ENCODE measurements around the gene CDC42BPG.

DNA sequence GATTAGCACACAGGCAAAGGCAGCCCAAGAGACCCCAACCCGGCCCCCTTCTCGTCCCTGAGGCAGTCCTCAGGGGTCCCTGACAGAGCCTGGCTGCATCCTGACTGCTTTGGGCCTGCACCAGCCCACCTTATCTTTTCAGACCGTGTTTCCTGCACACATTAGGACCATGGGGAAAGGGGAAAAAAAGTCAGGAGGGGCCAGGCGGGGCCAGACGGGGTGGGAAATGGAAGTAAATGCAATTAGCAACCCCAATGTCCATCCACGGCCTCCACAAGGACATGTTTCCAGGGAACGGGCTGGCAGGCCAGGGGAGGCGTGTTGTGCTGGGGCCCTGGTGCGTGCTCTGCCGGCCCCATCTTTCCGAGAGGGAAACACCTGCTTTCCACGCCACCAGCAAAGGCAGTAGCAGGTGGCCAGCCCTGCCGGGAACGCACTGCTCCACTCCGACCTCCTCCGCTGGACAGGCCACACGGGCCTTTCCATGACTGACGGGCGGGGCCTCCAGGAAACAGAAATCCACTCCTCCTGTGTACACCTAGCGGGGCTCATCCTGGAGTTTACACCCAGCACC lies 26.5 kb upstream of the CDC42BPG start:
- TF ChIP-seq CTCF (IDR thresholded peaks at IDR 0.05), result no peak
- no peak for TF ChIP-seq REST (IDR thresholded peaks at IDR 0.05; ENCODE audit: insufficient read depth in 1 of 2, low read depth in 2 of 2, low read length in 1 of 2)
- TF ChIP-seq SIN3A (IDR thresholded peaks at IDR 0.05; ENCODE audit: borderline replicate concordance, insufficient read depth, low read depth, low read length), result no peak
- TF ChIP-seq POLR2AphosphoS5 (IDR thresholded peaks at IDR 0.05; ENCODE audit: low read depth, low read length), result no peak
- TF ChIP-seq TCF7L2 (IDR thresholded peaks at IDR 0.05; ENCODE audit: low read depth, low read length), result no peak
